Skeletal muscle tissue (tissue), 4 donors: ENCODE results near the gene LENG1. TPM values are rescaled to one million over a fixed set of nuclear protein-coding genes. Genes with fewer than 3 reads are reported as not detected.

Experiments
- H3K27ac ChIP-seq: one replicate; pipeline ENCODE4 v1.7.0; 2013; ENCODE audit warnings: mild to moderate bottlenecking, low read depth, low read length, inconsistent platforms
- H3K27me3 ChIP-seq, 3 donors: one replicate each; pipeline ENCODE4 v1.7.0; 2013; ENCODE audit warnings: low read length in 3 of 3; ENCODE audit not compliant: control insufficient read depth in 3 of 3, insufficient read depth in 3 of 3
- H3K36me3 ChIP-seq, 3 donors: one replicate each; pipeline ENCODE4 v1.7.0; 2013; ENCODE audit warnings: low read length in 3 of 3; ENCODE audit not compliant: control insufficient read depth in 3 of 3, insufficient read depth in 3 of 3
- H3K4me1 ChIP-seq, 3 donors: one replicate each; pipeline ENCODE4 v1.7.0; 2013; ENCODE audit warnings: low read length in 3 of 3, mild to moderate bottlenecking in 3 of 3; ENCODE audit not compliant: control insufficient read depth in 3 of 3, insufficient read depth in 3 of 3
- H3K4me3 ChIP-seq, 3 donors: one replicate each; pipeline ENCODE4 v1.7.0; 2013; ENCODE audit warnings: low read length in 3 of 3
- H3K9ac ChIP-seq, 3 donors: one replicate each; pipeline ENCODE4 v1.7.0; 2013; ENCODE audit warnings: low read length in 3 of 3, mild to moderate bottlenecking in 3 of 3, moderate library complexity in 2 of 3, low read depth in 1 of 3
- H3K9me3 ChIP-seq, 3 donors: one replicate each; pipeline ENCODE4 v1.7.0; 2013; ENCODE audit warnings: low read length in 3 of 3; ENCODE audit not compliant: control insufficient read depth in 3 of 3
- total RNA-seq: library from RNA; depleted of rRNA; stranded (reverse); fragments of >200 nt; gene quantifications from one replicate; pipeline ENCODE4 v1.2.3, GENCODE V29; 2014
- donor health status: Osteomylitis.

LENG1 gene
- total RNA-seq, 1 donor from 2014 or later = 7.8 TPM

DNA sequence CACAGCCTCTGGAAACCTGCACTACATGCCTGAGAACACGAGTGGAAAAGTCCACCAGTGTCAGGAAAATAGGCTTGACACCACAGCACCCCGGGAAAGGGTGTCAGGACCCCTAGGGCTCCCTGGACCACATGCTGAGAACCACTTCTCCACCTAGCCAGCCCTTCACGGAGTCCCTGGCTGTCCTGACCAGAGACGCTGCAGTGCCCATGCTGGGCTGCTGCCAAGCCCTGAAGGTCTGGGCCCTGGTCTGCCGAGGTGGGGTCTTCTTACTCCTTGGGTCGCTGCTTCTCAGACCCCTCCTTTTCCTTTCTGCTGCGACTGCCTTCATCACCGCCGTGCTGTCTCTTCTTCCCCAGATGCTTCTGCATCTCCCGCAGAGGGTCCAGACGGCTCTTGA lies 3.0 kb downstream of the LENG1 start:
- Histone ChIP-seq H3K4me1 (peaks cover 23 to 27% (median 26%) of the 10 kb centered on the region in 3 donors), H3K27me3 (no peaks in the 10 kb centered on the region), H3K27ac (no peak overlapping the region), H3K9me3 (no peaks in the 10 kb centered on the region), H3K4me3 (no peak overlapping the region), H3K9ac (no peak overlapping the region), H3K36me3 (peaks cover 52 to 59% (median 53%) of the 10 kb centered on the region in 3 donors)

DNA sequence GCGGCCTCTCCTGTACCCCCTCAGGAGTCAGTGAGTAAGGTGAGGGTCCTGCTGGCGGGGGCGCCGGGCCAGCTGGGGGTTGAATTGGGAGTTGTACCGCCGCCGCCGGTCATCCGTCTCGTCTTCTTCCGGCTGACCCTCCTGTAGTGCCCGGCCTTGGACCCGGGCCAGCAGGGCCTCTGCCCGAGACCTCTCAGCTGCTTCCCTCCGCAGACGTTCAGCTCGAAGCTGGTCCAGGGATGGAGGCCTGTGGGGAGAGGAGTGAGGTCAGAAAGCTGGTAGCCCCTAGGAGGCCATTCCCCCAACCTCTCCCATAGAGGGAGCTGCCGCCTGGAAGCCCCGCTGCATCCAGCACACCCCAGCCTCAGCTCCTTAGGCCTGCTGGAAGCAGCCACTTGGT lies 3.8 kb downstream of the LENG1 start:
- H3K4me1 ChIP-seq = peaks cover 19 to 23% (median 22%) of the 10 kb centered on the region in 3 donors
- H3K9ac ChIP-seq = no peak overlapping the region
- no peak overlapping the region for H3K27ac ChIP-seq
- H3K4me3 ChIP-seq = no peak overlapping the region
- no peaks in the 10 kb centered on the region for H3K27me3 ChIP-seq
- H3K9me3 ChIP-seq = no peaks in the 10 kb centered on the region
- H3K36me3 ChIP-seq = peaks cover 57 to 64% (median 58%) of the 10 kb centered on the region in 3 donors

- no peak overlapping the region for H3K27ac ChIP-seq
- no peak overlapping the region for H3K4me3 ChIP-seq
- no peak overlapping the region for H3K9ac ChIP-seq
- H3K27me3 ChIP-seq = no peaks in the 10 kb centered on the region
- H3K9me3 ChIP-seq = no peaks in the 10 kb centered on the region
- H3K36me3 ChIP-seq = peaks cover 65 to 73% (median 66%) of the 10 kb centered on the region in 3 donors
- H3K4me1 ChIP-seq = peaks cover 11 to 15% (median 15%) of the 10 kb centered on the region in 3 donors
These were observed 4.7 kb downstream of the LENG1 start for GRCh38 chr19:54154603-54155345.

DNA sequence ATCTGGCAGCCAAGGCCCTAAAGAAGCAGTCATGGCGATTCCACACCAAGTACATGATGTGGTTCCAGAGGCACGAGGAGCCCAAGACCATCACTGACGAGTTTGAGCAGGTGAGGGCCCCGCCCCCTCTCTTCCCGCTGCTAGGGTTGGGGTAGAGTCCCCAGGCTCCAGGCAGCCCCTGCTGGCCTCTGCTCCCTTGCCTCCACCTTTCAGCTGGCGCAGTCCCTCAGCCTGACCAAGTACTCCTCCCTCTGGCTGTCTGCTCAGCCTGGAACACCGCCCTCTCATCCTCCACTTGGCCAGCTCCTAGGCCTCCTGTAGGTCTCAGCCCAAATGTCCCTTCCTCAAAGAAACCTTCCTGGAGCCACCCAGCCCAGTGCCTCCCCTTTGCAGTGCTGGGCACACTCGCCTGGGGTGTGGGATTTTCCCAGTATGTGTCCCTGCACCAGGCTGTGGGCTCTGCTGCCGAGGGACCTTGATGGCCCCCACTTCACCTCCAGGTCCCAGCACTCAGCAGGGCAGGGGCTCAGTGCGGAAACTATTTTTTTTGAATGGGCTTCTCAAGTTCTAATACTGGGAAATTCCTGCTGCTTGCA lies 5.7 kb downstream of the LENG1 start:
- H3K9me3 ChIP-seq = no peaks in the 10 kb centered on the region
- H3K27me3 ChIP-seq = no peaks in the 10 kb centered on the region
- no peak overlapping the region for H3K27ac ChIP-seq
- H3K36me3 ChIP-seq = peaks cover 74 to 82% (median 75%) of the 10 kb centered on the region in 3 donors
- no peak overlapping the region for H3K4me3 ChIP-seq
- H3K9ac ChIP-seq = no peak overlapping the region
- peaks cover 8 to 12% (median 8%) of the 10 kb centered on the region in 3 donors for H3K4me1 ChIP-seq

GRCh38 chr19:54152878-54153524 lies 6.5 kb downstream of the LENG1 start:
- Histone ChIP-seq H3K9me3 (no peaks in the 10 kb centered on the region), H3K4me3 (no peak overlapping the region), H3K27me3 (no peaks in the 10 kb centered on the region), H3K36me3 (peaks cover 77 to 83% (median 79%) of the 10 kb centered on the region in 3 donors), H3K27ac (no peak overlapping the region), H3K9ac (no peak overlapping the region), H3K4me1 (peaks cover 0 to 4% (median 0%) of the 10 kb centered on the region in 3 donors)

- Histone ChIP-seq H3K27ac (no peak overlapping the region), H3K4me1 (peaks cover 0 to 4% (median 0%) of the 10 kb centered on the region in 3 donors), H3K27me3 (no peaks in the 10 kb centered on the region), H3K9me3 (no peaks in the 10 kb centered on the region), H3K36me3 (peaks cover 80 to 84% (median 82%) of the 10 kb centered on the region in 3 donors), H3K4me3 (no peak overlapping the region), H3K9ac (no peak overlapping the region)
These were observed 7.3 kb downstream of the LENG1 start for GRCh38 chr19:54152267-54152666.

- Histone ChIP-seq H3K9me3 (no peaks in the 10 kb centered on the region), H3K9ac (no peak overlapping the region), H3K36me3 (peaks cover 81 to 84% (median 84%) of the 10 kb centered on the region in 3 donors)
These were observed 8.0 kb downstream of the LENG1 start for GRCh38 chr19:54151362-54152035.

DNA sequence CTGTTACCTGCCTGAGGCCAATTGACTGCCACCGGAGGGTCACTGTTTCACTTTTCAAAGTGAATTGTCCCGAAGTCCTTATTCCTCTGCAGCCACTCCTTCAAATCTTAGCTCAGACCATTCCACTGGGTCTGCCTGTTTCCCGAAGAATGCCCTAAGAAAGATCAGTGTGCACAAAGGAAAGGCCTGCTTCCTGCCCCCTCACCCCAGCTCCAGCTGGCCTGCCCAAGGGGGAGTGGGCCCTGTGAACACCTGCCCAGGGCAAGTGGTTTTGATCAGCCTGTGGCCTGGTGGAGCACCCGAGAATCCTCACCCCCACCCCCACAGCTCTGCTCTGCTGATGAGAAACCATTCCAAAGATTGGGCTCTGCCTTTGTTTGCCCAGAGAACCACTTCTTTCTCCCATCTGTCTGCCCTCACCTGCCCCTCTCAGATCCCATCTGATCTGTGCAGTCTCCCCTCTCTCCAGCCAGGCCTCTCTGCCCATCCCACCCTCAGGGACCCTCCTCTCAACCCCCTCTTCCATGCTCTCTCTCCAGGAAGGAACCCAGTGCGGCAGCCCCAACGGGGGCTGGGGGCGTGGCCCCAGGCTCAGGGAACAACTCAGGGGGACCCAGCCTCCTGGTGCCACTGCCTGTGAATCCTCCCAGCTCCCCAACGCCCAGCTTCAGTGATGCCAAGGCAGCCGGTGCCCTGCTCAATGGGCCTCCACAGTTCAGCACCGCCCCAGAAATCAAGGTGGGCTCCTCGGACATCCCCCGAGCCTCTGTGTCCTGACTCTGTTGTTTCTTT lies 10.3 kb downstream of the LENG1 start:
- Histone ChIP-seq H3K4me3 (no peak overlapping the region), H3K27ac (no peak overlapping the region), H3K36me3 (peaks cover 87 to 89% (median 88%) of the 10 kb centered on the region in 3 donors), H3K9ac (no peak overlapping the region), H3K4me1 (peaks cover 0 to 4% (median 0%) of the 10 kb centered on the region in 3 donors), H3K27me3 (no peaks in the 10 kb centered on the region), H3K9me3 (no peaks in the 10 kb centered on the region)

More at GRCh38 chr19:54151362-54152035, 8.0 kb downstream of the LENG1 start:
- H3K27ac ChIP-seq = no peak overlapping the region
- peaks cover 0 to 4% (median 0%) of the 10 kb centered on the region in 3 donors for H3K4me1 ChIP-seq
- H3K4me3 ChIP-seq = no peak overlapping the region
- no peaks in the 10 kb centered on the region for H3K27me3 ChIP-seq

- no peaks in the 10 kb centered on the region for H3K27me3 ChIP-seq
These were observed 11.4 kb downstream of the LENG1 start for GRCh38 chr19:54148158-54148557.

More at GRCh38 chr19:54148158-54148557, 11.4 kb downstream of the LENG1 start:
- no peaks in the 10 kb centered on the region for H3K9me3 ChIP-seq
- no peaks in the 10 kb centered on the region for H3K4me1 ChIP-seq
- H3K36me3 ChIP-seq = peaks cover 88 to 89% (median 88%) of the 10 kb centered on the region in 3 donors
- no peak overlapping the region for H3K4me3 ChIP-seq
- no peak overlapping the region for H3K27ac ChIP-seq
- H3K9ac ChIP-seq = no peak overlapping the region
